HEK293T (cell line): ENCODE results near the gene PATL2.
"Not testable (repeated sequence)": the region's sequence is repeated elsewhere in the genome, so short reads cannot be mapped to it uniquely, and the experiment has no call there.

Experiments used
- CTCF ChIA-PET: fragments of 350-600 bp; formaldehyde crosslinking; extraction: SDS; loops from one replicate; lab custom pipeline; 2021; ENCODE audit warnings: antibody characterized with exemption, inconsistent platforms; lab: Yijun Ruan, JAX
- POLR2A ChIA-PET: fragments of 350-600 bp; formaldehyde crosslinking; extraction: SDS; loops from one replicate; lab custom pipeline; 2020; ENCODE audit warnings: antibody characterized with exemption, inconsistent platforms; lab: Yijun Ruan, JAX
- DNase-seq: peaks from one replicate; pipeline ENCODE4 v3.0.0; 2012; ENCODE audit warnings: mixed read lengths; ENCODE audit errors: extremely low spot score
- ARNT ChIP-seq: fragments of 450-650 bp; IDR thresholded peaks from 2 replicates; pipeline ENCODE4 v1.6.1; 2017; ENCODE audit warnings: mild to moderate bottlenecking
- BHLHE40 ChIP-seq: fragments of 450-650 bp; IDR thresholded peaks from 2 replicates; pipeline ENCODE4 v1.6.1; 2016; ENCODE audit warnings: mild to moderate bottlenecking, moderate library complexity, borderline replicate concordance
- CTBP1 ChIP-seq: fragments of 450-650 bp; IDR thresholded peaks from 2 replicates; pipeline ENCODE4 v1.6.1; 2016; ENCODE audit warnings: borderline replicate concordance
- ELF4 ChIP-seq: fragments of 450-650 bp; IDR thresholded peaks from 2 replicates; pipeline ENCODE4 v1.6.1; 2017; ENCODE audit warnings: antibody characterized with exemption
- FOXA1 ChIP-seq: fragments of 450-650 bp; IDR thresholded peaks from 2 replicates; pipeline ENCODE4 v1.6.1; 2016; ENCODE audit warnings: mild to moderate bottlenecking
- FOXK2 ChIP-seq: fragments of 450-650 bp; IDR thresholded peaks from 2 replicates; pipeline ENCODE4 v1.6.1; 2016; ENCODE audit warnings: mild to moderate bottlenecking
- FOXM1 ChIP-seq: fragments of 450-650 bp; IDR thresholded peaks from 2 replicates; pipeline ENCODE4 v1.6.1; 2017; ENCODE audit warnings: mild to moderate bottlenecking, borderline replicate concordance
- HDGF ChIP-seq: fragments of 450-650 bp; IDR thresholded peaks from 2 replicates; pipeline ENCODE4 v1.6.1; 2017; ENCODE audit warnings: antibody characterized with exemption, borderline replicate concordance
- L3MBTL2 ChIP-seq: fragments of 450-650 bp; conservative IDR thresholded peaks from 2 replicates; pipeline ENCODE4 v1.6.1; 2016; ENCODE audit warnings: mild to moderate bottlenecking
- LEF1 ChIP-seq: fragments of 450-650 bp; IDR thresholded peaks from 2 replicates; pipeline ENCODE4 v1.6.1; 2017; ENCODE audit warnings: mild to moderate bottlenecking, borderline replicate concordance
- NFRKB ChIP-seq: fragments of 450-650 bp; IDR thresholded peaks from 2 replicates; pipeline ENCODE4 v1.6.1; 2016; ENCODE audit warnings: mild to moderate bottlenecking, moderate library complexity
- SP1 ChIP-seq: fragments of 450-650 bp; IDR thresholded peaks from 2 replicates; pipeline ENCODE4 v1.6.1; 2017
- SUZ12 ChIP-seq: fragments of 450-650 bp; IDR thresholded peaks from 2 replicates; pipeline ENCODE4 v1.6.1; 2016; ENCODE audit warnings: mild to moderate bottlenecking
- TARDBP ChIP-seq: fragments of 450-650 bp; IDR thresholded peaks from 2 replicates; pipeline ENCODE4 v1.6.1; 2016
- ZNF384 ChIP-seq: fragments of 450-650 bp; IDR thresholded peaks from 2 replicates; pipeline ENCODE4 v1.6.1; 2016
- TF ChIP-seq, protein P1 (sequence below): fragments of 450-650 bp; IDR thresholded peaks from 2 replicates; pipeline ENCODE4 v1.6.1; 2016

Gene PATL2

GRCh38 chr15:44735482-44736180, 24.5 kb upstream of the PATL2 start:
- TF ChIP-seq SP1 (no peak), FOXA1 (no peak), CTBP1 (no peak), ZNF384 (no peak), L3MBTL2 (no peak), TARDBP (no peak)
- DNase-seq, result no peak
- ChIA-PET POLR2A (interaction anchor here (1.4 to 4.4 kb wide), 3 partner anchors 9 to 72 kb away, joined by 10 to 33 read pairs (median 30); partner anchors contain the start of genes B2M, PATL2 and SPG11), CTCF (interaction anchor here (0.5 to 3.6 kb wide), 5 partner anchors 9 to 152 kb away, joined by 3 to 18 read pairs (median 3); partner anchors contain the start of gene PATL2)

GRCh38 chr15:44734839-44735481, 23.8 kb upstream of the PATL2 start:
- ChIA-PET CTCF (interaction anchor here (0.7 kb wide), 1 partner anchor 39 kb away, joined by 3 read pairs; no protein-coding TSS in a partner anchor), POLR2A (interaction anchor here (1.3 to 4.4 kb wide), 4 partner anchors 8 to 72 kb away, joined by 3 to 33 read pairs (median 20); partner anchors contain the start of genes B2M, PATL2 and SPG11)
- no peak for TF ChIP-seq ELF4
- no peak for TF ChIP-seq SUZ12
- TF ChIP-seq FOXM1, result no peak
- no peak for TF ChIP-seq NFRKB
- TF ChIP-seq, protein P1, sequence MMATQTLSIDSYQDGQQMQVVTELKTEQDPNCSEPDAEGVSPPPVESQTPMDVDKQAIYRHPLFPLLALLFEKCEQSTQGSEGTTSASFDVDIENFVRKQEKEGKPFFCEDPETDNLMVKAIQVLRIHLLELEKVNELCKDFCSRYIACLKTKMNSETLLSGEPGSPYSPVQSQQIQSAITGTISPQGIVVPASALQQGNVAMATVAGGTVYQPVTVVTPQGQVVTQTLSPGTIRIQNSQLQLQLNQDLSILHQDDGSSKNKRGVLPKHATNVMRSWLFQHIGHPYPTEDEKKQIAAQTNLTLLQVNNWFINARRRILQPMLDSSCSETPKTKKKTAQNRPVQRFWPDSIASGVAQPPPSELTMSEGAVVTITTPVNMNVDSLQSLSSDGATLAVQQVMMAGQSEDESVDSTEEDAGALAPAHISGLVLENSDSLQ, result no peak
- TF ChIP-seq TARDBP, result no peak
- TF ChIP-seq ARNT, result no peak
- no peak for TF ChIP-seq HDGF
- TF ChIP-seq BHLHE40, result no peak
- no peak for DNase-seq

GRCh38 chr15:44729408-44730127, 18.4 kb upstream of the PATL2 start:
- TF ChIP-seq HDGF, result no peak
- TF ChIP-seq LEF1, result no peak
- no peak for TF ChIP-seq ZNF384
- TF ChIP-seq FOXM1, result no peak
- no peak for TF ChIP-seq NFRKB
- no peak for TF ChIP-seq SP1
- no peak for TF ChIP-seq TARDBP
- TF ChIP-seq FOXK2, result no peak
- no peak for TF ChIP-seq L3MBTL2
- no peak for TF ChIP-seq ARNT
- ChIA-PET POLR2A (interaction anchor here (1.0 to 4.4 kb wide), 12 partner anchors 8 to 76 kb away, joined by 3 to 75 read pairs (median 4); partner anchors contain the start of genes B2M, PATL2 and SPG11), CTCF (interaction anchor here (1.0 to 1.4 kb wide), 2 partner anchors 16 to 66 kb away, joined by 4 to 6 read pairs (median 5); partner anchors contain the start of gene SPG11)
- no peak for DNase-seq

DNA sequence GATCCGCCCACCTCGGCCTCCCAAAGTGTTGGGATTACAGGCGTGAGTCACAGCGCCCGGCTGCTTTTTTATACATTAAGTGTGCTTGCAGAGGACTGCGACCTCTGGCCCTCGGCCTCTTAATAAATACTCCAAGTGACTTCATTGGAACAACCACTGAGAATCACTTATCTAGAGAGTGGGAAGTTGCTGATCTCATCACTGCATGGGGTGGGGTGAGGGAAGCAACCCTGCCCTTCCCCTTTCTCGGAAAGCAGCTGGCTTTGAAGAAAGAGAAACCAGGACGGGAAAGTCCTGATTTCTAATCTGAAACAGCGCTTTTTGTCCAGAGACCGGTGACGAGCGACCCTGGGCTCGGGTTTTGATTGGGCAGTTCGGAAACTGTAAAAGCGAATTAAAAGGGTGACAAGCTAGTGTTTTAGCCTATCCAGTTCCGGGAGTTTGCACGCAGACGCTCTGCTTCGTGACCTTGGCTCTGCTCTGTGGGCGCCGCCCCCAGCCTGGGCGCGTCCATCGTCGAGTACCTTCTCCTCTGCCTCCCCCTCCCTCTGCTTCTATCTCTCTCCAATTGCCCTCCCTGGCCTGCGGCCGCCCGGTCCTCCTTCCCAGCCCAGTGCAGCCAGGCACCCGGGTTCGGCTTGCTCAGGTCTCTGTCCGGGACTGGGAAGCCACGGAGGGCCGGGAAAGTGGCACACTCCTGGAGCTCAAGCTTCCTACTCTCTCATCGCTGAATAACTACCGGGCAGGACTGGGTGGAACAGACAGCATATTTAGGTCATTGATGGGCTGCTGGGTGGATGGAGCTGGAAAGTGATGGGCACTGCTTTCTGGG, 17.7 kb upstream of the PATL2 start:
- CTCF ChIA-PET, result interaction anchor here (0.8 to 1.4 kb wide), 4 partner anchors 10 to 213 kb away, joined by 4 to 6 read pairs (median 4); partner anchors contain the start of gene SPG11
- POLR2A ChIA-PET, result interaction anchor here (0.6 to 4.4 kb wide), 14 partner anchors 9 to 75 kb away, joined by 3 to 75 read pairs (median 4); partner anchors contain the start of genes B2M, PATL2 and SPG11
- TF ChIP-seq L3MBTL2, result 0 out of 2 replicates have a peak, but pooled peaks have one; percentile 37
- no peak for TF ChIP-seq NFRKB
- DNase-seq, result peak; percentile 80

- not testable (repeated sequence) for DNase-seq
- POLR2A ChIA-PET, result interaction anchor here (1.0 to 4.4 kb wide), 11 partner anchors 10 to 75 kb away, joined by 3 to 75 read pairs (median 5); partner anchors contain the start of genes B2M, PATL2 and SPG11
- CTCF ChIA-PET, result interaction anchor here (0.8 to 1.4 kb wide), 4 partner anchors 10 to 214 kb away, joined by 4 to 6 read pairs (median 4); partner anchors contain the start of gene SPG11
Measured at GRCh38 chr15:44728232-44728575, 17.1 kb upstream of the PATL2 start.

- ChIA-PET CTCF (interaction anchor here (1.2 kb wide), 1 partner anchor 64 kb away, joined by 3 read pairs; no protein-coding TSS in a partner anchor), POLR2A (interaction anchor here (1.3 to 4.4 kb wide), 4 partner anchors 8 to 64 kb away, joined by 5 to 75 read pairs (median 10); partner anchors contain the start of genes B2M, PATL2, SPG11 and TRIM69)
- TF ChIP-seq FOXA1, result no peak
- no peak for TF ChIP-seq CTBP1
- TF ChIP-seq ARNT, result no peak
- DNase-seq, result no peak
Measured at GRCh38 chr15:44727485-44728231, 16.5 kb upstream of the PATL2 start.
